NT2/D1 (cell line): ENCODE measurements around the gene DOLPP1.

Experiments used
- DNase-seq: peaks from one replicate; pipeline ENCODE4 v3.0.0-alpha.2; 2011; ENCODE audit warnings: low read depth, low spot score
- H3K27me3 ChIP-seq: 2 replicates; pipeline ENCODE4 v1.6.0; 2011; ENCODE audit warnings: mild to moderate bottlenecking; ENCODE audit not compliant: insufficient read length, insufficient read depth
- H3K36me3 ChIP-seq: 2 replicates; pipeline ENCODE4 v1.6.1; 2011; ENCODE audit warnings: mild to moderate bottlenecking, low read length, mixed read lengths; ENCODE audit not compliant: insufficient read depth, insufficient read length
- H3K4me1 ChIP-seq: 2 replicates; pipeline ENCODE4 v1.5.1; 2011; ENCODE audit not compliant: insufficient read depth, insufficient read length
- H3K4me3 ChIP-seq: 2 replicates; pipeline ENCODE4 v1.5.1; 2011; ENCODE audit warnings: low read depth; ENCODE audit not compliant: insufficient read length
- H3K9ac ChIP-seq: 2 replicates; pipeline ENCODE4 v1.6.0; 2011; ENCODE audit warnings: low read depth; ENCODE audit not compliant: insufficient read length
- H3K9me3 ChIP-seq: 2 replicates; pipeline ENCODE4 v1.5.1; 2011; ENCODE audit warnings: mild to moderate bottlenecking, low read length; ENCODE audit not compliant: insufficient read depth
- SUZ12 ChIP-seq: IDR thresholded peaks from 2 replicates; pipeline ENCODE4 v1.6.1; 2011; ENCODE audit not compliant: insufficient read length, insufficient read depth; ENCODE audit errors: extremely low read depth
- YY1 ChIP-seq: IDR thresholded peaks from 2 replicates; pipeline ENCODE4 v1.6.1; 2011; ENCODE audit not compliant: insufficient read length, insufficient read depth
- ZNF274 ChIP-seq: IDR thresholded peaks from 2 replicates; pipeline ENCODE4 v1.6.1; 2011; ENCODE audit warnings: mild to moderate bottlenecking, low read depth, low read length

The DOLPP1 gene

GRCh38 chr9:129104051-129104450 is 23.1 kb downstream of the DOLPP1 start:
- TF ChIP-seq YY1 = no peak
- TF ChIP-seq SUZ12 = no peak
- TF ChIP-seq ZNF274 = no peak
- no peak overlapping the region for H3K9ac ChIP-seq
- H3K4me3 ChIP-seq = no peak overlapping the region
- H3K4me1 ChIP-seq = peaks cover 9% of the 10 kb centered on the region
- DNase-seq = no peak
- peaks cover 16% of the 10 kb centered on the region for H3K27me3 ChIP-seq
- H3K9me3 ChIP-seq = no peaks in the 10 kb centered on the region
- peaks cover 6% of the 10 kb centered on the region for H3K36me3 ChIP-seq

- Histone ChIP-seq H3K9me3 (no peaks in the 10 kb centered on the region), H3K9ac (no peak overlapping the region), H3K27me3 (peaks cover 28% of the 10 kb centered on the region), H3K4me1 (peaks cover 9% of the 10 kb centered on the region), H3K4me3 (no peak overlapping the region), H3K36me3 (peaks cover 6% of the 10 kb centered on the region)
- DNase-seq = no peak
- TF ChIP-seq ZNF274 = no peak
- no peak for TF ChIP-seq YY1
- no peak for TF ChIP-seq SUZ12
Observed at GRCh38 chr9:129105857-129106694, 25.2 kb downstream of the DOLPP1 start.

GRCh38 chr9:129107651-129108050 is 26.7 kb downstream of the DOLPP1 start:
- no peak for TF ChIP-seq ZNF274
- TF ChIP-seq SUZ12 = no peak
- no peak for TF ChIP-seq YY1
- no peak overlapping the region for H3K4me3 ChIP-seq
- H3K27me3 ChIP-seq = peaks cover 23% of the 10 kb centered on the region
- no peak overlapping the region for H3K9ac ChIP-seq
- no peak for DNase-seq
- H3K9me3 ChIP-seq = no peaks in the 10 kb centered on the region
- peaks cover 9% of the 10 kb centered on the region for H3K4me1 ChIP-seq
- H3K36me3 ChIP-seq = peaks cover 6% of the 10 kb centered on the region

GRCh38 chr9:129108083-129108804 is 27.3 kb downstream of the DOLPP1 start:
- no peak for TF ChIP-seq YY1
- no peak for TF ChIP-seq ZNF274
- TF ChIP-seq SUZ12 = no peak
- H3K27me3 ChIP-seq = peaks cover 23% of the 10 kb centered on the region
- DNase-seq = no peak
- H3K36me3 ChIP-seq = peaks cover 6% of the 10 kb centered on the region
- H3K9me3 ChIP-seq = no peaks in the 10 kb centered on the region
- no peak overlapping the region for H3K9ac ChIP-seq
- H3K4me3 ChIP-seq = no peak overlapping the region
- H3K4me1 ChIP-seq = peaks cover 9% of the 10 kb centered on the region

- peaks cover 6% of the 10 kb centered on the region for H3K36me3 ChIP-seq
- no peaks in the 10 kb centered on the region for H3K9me3 ChIP-seq
- TF ChIP-seq ZNF274 (no peak), YY1 (no peak), SUZ12 (no peak)
- no peak overlapping the region for H3K4me3 ChIP-seq
- H3K27me3 ChIP-seq = peaks cover 23% of the 10 kb centered on the region
- H3K9ac ChIP-seq = no peak overlapping the region
- DNase-seq = no peak
- H3K4me1 ChIP-seq = peaks cover 7% of the 10 kb centered on the region
Observed at GRCh38 chr9:129108805-129109536, 28.1 kb downstream of the DOLPP1 start.

- peaks cover 23% of the 10 kb centered on the region for H3K27me3 ChIP-seq
- TF ChIP-seq YY1 (no peak), ZNF274 (no peak), SUZ12 (no peak)
- peaks cover 4% of the 10 kb centered on the region for H3K4me1 ChIP-seq
- no peak overlapping the region for H3K4me3 ChIP-seq
- no peak overlapping the region for H3K9ac ChIP-seq
- peaks cover 6% of the 10 kb centered on the region for H3K36me3 ChIP-seq
- DNase-seq = no peak
- H3K9me3 ChIP-seq = no peaks in the 10 kb centered on the region
Observed at GRCh38 chr9:129109537-129109903, 28.6 kb downstream of the DOLPP1 start.
